GM18867 (cell line): Measurements from ENCODE around the gene RHBDF1.

Source experiments
- ATAC-seq: cut with Tn5 transposase; IDR thresholded peaks from one replicate; pipeline ENCODE4 v1.9.1; 2021; ENCODE audit warnings: mild to moderate bottlenecking, moderate library complexity; ENCODE audit not compliant: unreplicated experiment

RHBDF1 gene, protein sequence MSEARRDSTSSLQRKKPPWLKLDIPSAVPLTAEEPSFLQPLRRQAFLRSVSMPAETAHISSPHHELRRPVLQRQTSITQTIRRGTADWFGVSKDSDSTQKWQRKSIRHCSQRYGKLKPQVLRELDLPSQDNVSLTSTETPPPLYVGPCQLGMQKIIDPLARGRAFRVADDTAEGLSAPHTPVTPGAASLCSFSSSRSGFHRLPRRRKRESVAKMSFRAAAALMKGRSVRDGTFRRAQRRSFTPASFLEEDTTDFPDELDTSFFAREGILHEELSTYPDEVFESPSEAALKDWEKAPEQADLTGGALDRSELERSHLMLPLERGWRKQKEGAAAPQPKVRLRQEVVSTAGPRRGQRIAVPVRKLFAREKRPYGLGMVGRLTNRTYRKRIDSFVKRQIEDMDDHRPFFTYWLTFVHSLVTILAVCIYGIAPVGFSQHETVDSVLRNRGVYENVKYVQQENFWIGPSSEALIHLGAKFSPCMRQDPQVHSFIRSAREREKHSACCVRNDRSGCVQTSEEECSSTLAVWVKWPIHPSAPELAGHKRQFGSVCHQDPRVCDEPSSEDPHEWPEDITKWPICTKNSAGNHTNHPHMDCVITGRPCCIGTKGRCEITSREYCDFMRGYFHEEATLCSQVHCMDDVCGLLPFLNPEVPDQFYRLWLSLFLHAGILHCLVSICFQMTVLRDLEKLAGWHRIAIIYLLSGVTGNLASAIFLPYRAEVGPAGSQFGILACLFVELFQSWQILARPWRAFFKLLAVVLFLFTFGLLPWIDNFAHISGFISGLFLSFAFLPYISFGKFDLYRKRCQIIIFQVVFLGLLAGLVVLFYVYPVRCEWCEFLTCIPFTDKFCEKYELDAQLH

GRCh38 chr16:72561-73548 lies at the start of gene RHBDF1:
Gene RHBDF1 (minus strand): TSS chr16:72631. CDS start chr16:65015, 7,616 bp downstream.
- ATAC-seq = no peak

DNA sequence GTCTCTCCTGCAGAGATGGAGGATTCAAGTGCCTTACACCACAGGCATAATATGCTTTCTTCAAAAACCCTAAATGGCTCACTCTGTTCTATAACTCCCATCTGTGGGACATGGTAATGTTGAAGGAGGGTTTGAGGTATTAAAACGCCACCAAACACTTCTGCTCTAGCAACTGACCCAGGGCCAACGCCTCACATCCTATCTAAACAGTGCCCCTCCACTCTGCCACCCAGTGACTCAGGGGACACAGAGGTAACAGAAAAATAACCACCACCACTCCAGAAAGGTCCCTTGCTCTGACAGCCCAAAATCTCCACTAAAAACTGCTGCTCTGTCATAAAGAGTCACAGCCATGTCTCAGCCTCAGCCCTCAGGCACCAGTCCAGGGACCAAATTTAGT lies 48.3 kb upstream of the RHBDF1 start:
- no peak for ATAC-seq

- ATAC-seq = no peak
These were observed 47.5 kb upstream of the RHBDF1 start for GRCh38 chr16:119835-120491.

GRCh38 chr16:119295-119694 lies 46.9 kb upstream of the RHBDF1 start:
- no peak for ATAC-seq

DNA sequence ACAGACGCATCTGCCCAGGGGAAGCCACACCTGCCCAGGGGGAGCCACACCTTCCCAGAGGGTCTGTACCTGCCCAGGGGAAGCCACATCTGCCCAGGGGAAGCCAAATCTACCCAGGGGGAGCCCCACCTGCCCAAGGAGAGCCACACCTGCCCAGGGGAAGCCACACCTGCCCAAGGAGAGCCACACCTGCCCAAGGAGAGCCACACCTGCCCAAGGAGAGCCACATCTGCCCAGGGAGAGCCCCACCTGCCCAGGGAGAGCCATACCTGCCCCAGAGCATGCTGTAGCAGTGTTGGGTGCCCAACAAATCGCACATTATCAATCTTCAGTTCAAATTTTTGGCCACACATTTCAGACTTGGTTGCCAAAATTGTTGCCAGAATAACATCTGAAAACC lies 46.4 kb upstream of the RHBDF1 start:
- no peak for ATAC-seq

DNA sequence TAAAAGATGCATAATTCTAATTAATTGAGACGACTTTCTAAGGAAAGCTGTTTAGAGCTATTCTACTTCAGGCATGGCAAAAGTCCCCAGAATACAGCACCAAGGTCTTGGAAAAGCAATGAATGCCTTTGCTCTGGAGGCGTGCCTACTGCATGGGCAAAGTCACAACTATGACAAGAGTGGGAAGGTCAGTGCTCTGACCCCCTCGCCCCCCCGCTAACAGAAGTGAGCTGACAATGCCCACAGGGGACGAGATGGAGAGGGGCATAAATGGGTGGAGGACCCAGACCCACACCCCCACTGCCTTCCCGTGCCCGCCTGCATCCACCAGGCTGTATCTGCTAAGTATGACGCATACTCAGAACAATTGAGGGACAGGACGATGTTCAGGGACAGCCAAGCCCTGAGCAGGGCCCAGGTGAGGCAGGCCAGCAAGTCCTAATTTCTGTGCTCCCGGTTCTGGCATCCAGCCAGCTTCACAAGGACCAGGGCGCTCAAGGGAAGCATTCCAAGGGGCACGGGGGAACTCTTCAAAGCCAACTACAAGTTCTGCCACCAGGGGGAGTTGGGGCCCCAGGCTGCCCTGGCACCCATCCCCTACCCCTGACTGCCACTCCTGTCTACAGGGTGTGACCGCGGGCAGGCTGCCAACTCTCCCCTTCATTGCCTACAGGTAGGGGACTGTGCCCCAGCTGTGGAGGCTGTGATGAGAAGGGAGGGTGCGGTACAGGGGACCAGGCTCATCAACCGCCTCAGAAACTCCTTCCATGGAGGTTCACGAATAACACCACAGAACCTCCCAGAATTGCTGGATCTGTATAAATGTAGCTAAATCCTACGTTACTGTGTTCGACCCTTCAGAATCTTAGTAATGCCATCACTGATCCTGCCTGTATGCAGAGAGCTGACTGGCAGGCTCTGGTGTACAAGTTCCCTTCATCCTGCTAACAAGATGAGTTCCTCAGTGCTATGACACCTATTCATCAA lies 45.2 kb upstream of the RHBDF1 start:
- ATAC-seq = no peak

GRCh38 chr16:116015-116414 lies 43.6 kb upstream of the RHBDF1 start:
- ATAC-seq = no peak

DNA sequence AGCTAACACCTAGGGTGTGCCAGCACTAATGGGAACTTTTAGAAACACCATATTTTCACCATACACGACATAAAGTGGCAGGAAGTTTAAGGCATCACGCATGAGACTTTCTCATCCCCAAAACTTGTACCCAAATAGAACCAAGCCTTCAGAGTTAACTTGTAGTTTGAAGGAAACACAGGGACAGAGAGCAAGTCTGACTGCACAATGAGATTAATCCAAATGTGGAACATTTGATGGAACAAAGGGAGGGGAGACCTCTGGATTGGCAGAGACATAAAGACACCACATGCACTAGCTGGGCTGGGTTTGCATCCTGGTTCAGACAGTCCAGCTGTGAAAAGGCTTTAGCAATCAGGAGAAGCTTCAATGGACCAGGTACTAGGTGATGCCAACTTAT lies 41.9 kb upstream of the RHBDF1 start:
- ATAC-seq = no peak

DNA sequence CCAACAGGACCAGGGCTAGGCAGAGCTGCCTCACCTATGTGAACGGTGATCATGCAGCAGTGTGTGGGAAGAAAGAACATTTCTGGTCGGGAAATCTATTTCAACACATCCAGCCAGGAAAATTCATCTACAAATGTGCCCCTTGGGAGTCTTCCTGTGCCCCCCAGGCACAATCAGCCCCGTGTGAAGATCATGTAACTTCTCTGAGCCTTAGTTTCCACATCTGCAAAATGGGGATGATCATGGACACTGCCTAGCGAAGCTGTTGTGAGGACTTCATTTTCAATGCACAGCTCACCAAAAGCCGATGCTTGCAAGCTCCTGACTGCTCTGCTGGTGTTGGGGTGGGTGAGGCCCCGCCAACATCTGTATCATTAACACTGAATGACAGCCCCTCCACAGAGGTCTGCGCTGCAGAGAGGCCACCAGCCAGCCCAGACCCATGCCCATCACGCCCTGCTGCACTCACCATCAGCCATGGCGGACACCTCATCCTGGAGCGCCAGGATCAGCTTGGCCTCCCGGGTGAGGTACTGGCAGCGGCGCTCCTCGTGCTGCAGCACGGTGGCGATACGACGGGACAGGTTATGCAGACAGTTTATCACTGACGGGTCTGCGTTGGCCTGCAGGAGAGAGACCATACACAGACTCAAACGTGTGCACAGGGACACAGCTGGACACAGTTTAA lies 39.9 kb upstream of the RHBDF1 start:
- ATAC-seq = no peak

- no peak for ATAC-seq
These were observed 34.3 kb upstream of the RHBDF1 start for GRCh38 chr16:106623-107324.

DNA sequence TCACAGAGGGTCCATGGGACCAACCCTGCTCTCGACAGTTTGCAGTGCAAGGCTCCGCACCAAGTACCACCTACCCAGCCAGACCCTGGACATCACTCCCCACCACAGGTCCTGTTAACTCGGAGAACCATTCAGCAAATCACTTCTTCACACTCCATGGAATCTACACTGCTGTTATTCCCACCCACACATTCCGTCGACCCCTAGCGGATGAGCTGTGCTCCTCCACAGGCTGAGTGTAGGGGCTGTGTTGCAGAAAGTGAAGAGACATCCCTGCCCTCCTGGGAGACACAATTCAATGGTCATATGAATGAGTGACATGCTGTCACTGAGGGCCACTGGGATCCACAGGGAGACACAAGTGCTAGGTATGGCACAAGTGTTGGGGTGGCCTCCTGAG lies 33.1 kb upstream of the RHBDF1 start:
- no peak for ATAC-seq

DNA sequence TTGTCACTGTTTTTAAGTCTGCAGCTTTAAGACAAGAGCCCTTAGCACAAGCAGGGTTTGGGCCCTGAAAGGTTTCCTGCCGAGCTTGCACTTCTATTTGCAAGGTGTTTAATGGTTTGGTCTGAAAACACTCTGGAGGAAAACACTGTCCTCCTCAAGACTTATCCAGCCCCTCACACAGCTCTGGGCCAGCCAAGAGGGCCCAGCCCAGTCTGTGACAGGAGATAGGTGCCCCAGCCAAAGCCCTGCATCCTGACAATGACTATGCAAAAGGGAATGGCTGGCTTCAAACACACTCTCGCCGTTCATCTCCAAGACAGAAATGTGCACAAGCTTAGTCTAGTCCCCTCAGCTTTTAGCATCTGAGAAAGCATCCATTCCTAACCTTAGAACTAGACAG lies 32.5 kb upstream of the RHBDF1 start:
- ATAC-seq = no peak

DNA sequence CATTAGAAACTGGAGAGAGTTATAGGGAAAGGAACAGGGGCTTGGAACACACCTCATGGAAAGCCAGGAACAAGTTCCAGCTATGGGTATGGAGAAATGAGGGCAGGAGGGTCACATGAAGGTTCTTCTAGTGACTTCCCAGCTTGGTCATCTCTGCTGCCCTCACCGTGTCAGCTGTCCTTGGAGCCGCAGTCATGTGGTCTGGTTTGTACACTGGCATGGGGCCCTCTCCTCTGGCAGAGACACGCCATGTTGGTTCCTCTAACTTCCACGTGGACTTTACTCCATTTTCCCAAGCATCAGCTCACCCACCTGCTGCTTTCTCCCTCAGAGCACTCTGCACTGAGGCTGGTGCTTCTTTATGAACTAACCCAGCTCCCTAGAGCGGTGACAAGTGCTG lies 31.9 kb upstream of the RHBDF1 start:
- ATAC-seq = no peak

DNA sequence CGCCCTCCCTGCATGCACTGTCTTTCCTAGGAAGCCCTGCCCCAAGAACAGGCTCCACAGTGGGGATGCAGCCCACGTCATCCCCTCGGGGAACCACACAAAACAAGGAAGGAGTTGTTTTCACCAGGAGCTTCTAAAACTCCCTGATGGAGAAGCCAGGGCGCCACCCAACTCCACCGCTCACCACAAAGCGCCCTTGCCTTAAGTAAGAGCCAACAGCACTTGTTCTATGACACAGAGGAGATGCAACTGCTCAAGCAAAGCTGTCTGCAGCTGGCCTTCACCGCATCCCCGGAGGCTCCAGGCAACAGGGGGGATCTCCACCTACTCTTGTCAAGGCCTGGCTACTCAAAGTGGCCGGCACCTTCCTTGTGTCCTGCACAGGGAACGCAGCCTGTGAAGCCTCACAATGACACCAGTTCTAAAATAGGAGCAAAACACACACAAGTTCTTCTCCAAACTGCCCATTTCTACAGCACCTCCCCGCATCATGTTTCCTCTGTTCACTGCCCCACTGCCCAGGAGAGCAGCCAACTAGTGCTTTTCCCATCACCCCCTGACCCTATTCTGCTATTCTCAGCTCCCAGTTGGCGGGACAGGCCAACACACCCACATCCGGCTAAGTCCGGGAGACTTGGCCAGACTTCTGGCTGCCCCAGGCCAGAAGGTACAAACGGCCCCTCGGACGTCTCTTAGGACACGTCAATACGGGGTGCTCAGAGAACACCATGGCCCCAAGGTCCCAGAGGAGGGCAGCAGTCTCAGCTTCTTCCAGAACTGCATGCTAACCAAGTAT lies 29.8 kb upstream of the RHBDF1 start:
- ATAC-seq = no peak

DNA sequence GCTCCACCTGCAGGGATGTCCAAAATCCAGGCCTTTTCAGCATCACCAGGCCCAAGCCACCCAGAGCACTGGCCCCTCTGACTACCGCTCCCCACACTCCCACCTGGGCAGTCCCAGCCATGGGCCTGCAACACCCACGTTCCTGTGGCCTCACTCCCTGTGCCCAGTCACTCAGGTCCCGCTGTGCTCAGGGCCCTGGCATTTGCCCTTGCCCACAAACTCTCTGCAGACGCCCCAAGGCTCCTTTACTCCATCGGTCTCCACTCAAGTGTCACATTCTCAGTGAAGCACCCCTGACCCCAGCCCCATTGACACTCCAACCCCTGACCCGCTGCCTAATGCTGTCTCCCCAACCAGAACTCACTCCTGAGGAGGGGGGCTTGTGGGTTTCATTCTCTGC lies 29.2 kb upstream of the RHBDF1 start:
- ATAC-seq = no peak

- no peak for ATAC-seq
These were observed 28.6 kb upstream of the RHBDF1 start for GRCh38 chr16:100989-101388.

GRCh38 chr16:97822-98221 lies 25.4 kb upstream of the RHBDF1 start:
- no peak for ATAC-seq
